Astrocyte of the spinal cord (primary cell): Measurements from ENCODE around the gene PRC1.
A peak's percentile ranks its signal among the peaks of the same experiment; 100 is the strongest.

Experiments used
- DNase-seq: peaks from one replicate; pipeline ENCODE4 v3.0.0; 2011; ENCODE audit warnings: low read depth, low spot score
- H3K4me3 ChIP-seq: 2 replicates; pipeline ENCODE4 v1.5.1; 2011; ENCODE audit warnings: low read depth, mild to moderate bottlenecking, low read length, moderate library complexity
- CTCF ChIP-seq: IDR thresholded peaks from 2 replicates; pipeline ENCODE4 v1.5.1; 2012; ENCODE audit warnings: low read depth, mild to moderate bottlenecking, low read length, inconsistent platforms
- in situ Hi-C: cut with HindIII; loops from 2 replicates; pipeline ENCODE4 v1.10.0; 2017; ENCODE audit warnings: low sequenced_read_pairs

PRC1 gene

DNA sequence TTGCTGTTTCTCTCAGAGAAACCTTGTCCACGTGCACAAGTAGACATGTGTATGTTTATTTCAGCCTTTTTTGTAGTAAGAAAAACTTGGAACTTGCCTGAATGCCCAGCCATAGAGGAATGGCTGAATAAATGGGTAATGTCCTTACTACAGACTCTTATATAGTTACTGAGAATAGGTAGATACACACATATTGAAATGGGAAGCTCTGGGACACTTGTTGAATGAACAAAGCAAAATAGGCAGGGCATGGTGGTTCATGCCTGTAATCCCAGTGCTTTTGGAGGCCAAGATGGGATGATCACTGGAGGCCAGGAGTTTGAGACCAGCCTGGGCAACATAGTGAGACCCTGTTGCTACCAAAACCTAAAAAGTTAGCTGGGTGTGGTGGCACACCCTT lies 57.5 kb downstream of the PRC1 start:
- TF ChIP-seq CTCF = no peak
- in situ Hi-C loops = no loop called here

DNA sequence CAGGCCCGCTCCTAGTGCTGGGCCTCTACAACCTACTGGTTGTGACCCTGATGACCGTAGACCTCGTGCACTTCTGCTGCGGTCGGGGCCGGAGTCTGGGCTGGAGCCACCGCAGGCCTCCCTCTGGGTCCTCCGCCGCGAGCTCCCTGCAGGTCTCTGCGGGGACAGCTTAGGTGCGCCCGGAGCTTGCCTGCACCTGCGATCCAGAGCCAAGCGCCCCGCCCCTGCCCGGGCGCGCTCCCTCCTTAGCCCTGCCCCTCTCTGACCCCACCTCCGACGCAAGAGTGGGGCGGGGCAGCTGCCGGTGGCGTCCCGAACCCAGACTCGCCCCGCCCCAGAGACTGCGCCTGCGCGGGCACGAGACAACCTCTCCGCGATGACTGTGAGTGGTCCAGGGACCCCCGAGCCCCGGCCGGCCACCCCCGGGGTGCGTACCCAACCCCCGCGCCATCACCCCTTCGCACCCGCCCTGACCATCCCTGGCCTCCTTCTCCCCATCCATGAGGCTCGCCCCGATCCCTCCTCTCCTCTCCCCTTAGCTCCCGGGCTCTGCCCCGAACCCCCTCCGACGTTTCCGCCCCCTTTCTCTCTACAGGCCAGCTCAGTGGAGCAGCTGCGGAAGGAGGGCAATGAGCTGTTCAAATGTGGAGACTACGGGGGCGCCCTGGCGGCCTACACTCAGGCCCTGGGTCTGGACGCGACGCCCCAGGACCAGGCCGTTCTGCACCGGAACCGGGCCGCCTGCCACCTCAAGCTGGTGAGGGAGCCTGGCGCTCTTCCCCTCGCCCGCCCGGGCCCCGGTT lies 59.2 kb downstream of the PRC1 start, which contains the start of gene UNC45A:
TSS of gene UNC45A (plus strand) at position 337 of the 803 bp plus-strand sequence. CDS start at position 377, 40 bp downstream.
- in situ Hi-C loops = no loop called here
- peak within 1 kb of the TSS; percentile 72 for H3K4me3 ChIP-seq
- peak; percentile 82 for DNase-seq
- no peak for TF ChIP-seq CTCF

More for the DNA sequence above, 57.5 kb downstream of the PRC1 start:
- no peak for DNase-seq
- no peak overlapping the region for H3K4me3 ChIP-seq

GRCh38 chr15:90934256-90934948 lies 59.9 kb downstream of the PRC1 start:
- in situ Hi-C loops = no loop called here
- DNase-seq = peak; percentile 82
- H3K4me3 ChIP-seq = peak overlapping the region; percentile 72
- peak; percentile 97 for TF ChIP-seq CTCF

DNA sequence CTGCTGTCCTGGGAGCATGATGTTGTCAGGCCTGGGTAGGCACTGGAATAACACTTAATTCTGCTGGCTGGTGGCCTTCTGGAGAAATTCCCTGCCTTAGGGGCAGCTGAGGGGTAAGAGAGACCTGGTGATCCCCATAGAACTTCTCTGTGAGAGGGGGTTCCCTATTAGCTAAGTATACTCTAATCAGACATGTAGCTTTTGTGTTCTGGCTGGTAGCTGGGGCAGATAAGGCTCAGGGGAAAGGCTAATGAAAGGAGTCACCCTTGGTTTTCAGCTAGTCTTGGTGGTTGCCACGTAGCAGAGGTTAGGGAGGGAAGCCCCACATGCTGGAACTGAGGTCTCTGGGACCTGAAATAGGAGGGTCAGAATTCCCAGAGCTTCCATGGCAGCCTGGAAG lies 61.0 kb downstream of the PRC1 start:
- H3K4me3 ChIP-seq = no peak overlapping the region

DNA sequence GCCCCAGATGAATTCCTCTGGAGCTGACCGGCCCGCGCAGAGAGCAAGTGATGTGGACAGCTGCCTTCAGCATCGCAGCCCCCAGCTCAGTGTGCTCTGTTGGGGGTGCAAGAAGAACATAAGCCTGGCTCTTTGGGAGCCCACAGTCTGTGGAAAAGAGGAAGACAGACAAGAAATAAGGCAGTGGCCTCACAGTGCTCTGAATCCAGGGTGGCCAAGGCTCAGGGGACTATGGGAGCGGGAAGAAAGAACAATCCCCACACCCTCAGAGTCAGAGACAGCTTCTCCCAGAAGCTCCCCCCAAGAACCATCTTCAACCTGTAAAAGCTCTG lies 61.7 kb downstream of the PRC1 start:
- in situ Hi-C loops = no loop called here

More for the DNA sequence above, 61.0 kb downstream of the PRC1 start:
- no peak for DNase-seq
- in situ Hi-C loops = no loop called here
- peak; percentile 2 for TF ChIP-seq CTCF

More for the DNA sequence above, 61.7 kb downstream of the PRC1 start:
- H3K4me3 ChIP-seq = peak overlapping the region; percentile 82
- no peak for DNase-seq
- no peak for TF ChIP-seq CTCF
